Neural cell (in vitro differentiated cells): ENCODE data around the gene CLEC10A. TPM values are rescaled to one million over a fixed set of nuclear protein-coding genes. Genes with fewer than 3 reads are reported as not detected.

Experiments used
- H2AFZ ChIP-seq: fragments of 200-600, 300-800 bp; sonication (generic), shearing (Covaris generic); 2 replicates; pipeline ENCODE4 v1.6.0; 2014; ENCODE audit warnings: low read depth, mild to moderate bottlenecking, antibody characterized with exemption, low read length, moderate library complexity
- H3F3A ChIP-seq: fragments of 200-600 bp; shearing (Covaris generic); 2 replicates; pipeline ENCODE4 v1.6.1; 2016; ENCODE audit warnings: mild to moderate bottlenecking, moderate library complexity, mixed read lengths, antibody characterized with exemption, low read length; ENCODE audit not compliant: insufficient read depth, poor library complexity, severe bottlenecking
- H3K27ac ChIP-seq: fragments of 200-600, 300-800 bp; sonication (generic), shearing (Covaris generic); 2 replicates; pipeline ENCODE4 v1.5.1; 2014; ENCODE audit warnings: mild to moderate bottlenecking, low read length, moderate library complexity
- H3K27me3 ChIP-seq: fragments of 300-800, 200-600 bp; sonication (generic), shearing (Covaris generic); 2 replicates; pipeline ENCODE4 v1.6.0; 2014; ENCODE audit warnings: mild to moderate bottlenecking, low read depth, low read length, moderate library complexity; ENCODE audit not compliant: insufficient read depth
- H3K36me3 ChIP-seq: fragments of 300-800, 200-600 bp; sonication (generic), shearing (Covaris generic); 2 replicates; pipeline ENCODE4 v1.5.1; 2014; ENCODE audit warnings: mild to moderate bottlenecking, antibody characterized with exemption, low read length, moderate library complexity; ENCODE audit not compliant: insufficient read depth
- H3K4me2 ChIP-seq: fragments of 300-800, 200-600 bp; sonication (generic), shearing (Covaris generic); 2 replicates; pipeline ENCODE4 v1.6.0; 2014; ENCODE audit warnings: mild to moderate bottlenecking, low read length
- H3K4me3 ChIP-seq: fragments of 300-800, 200-600 bp; sonication (generic), shearing (Covaris generic); 2 replicates; pipeline ENCODE4 v1.5.1; 2014; ENCODE audit warnings: mild to moderate bottlenecking, low read length, moderate library complexity
- H3K79me2 ChIP-seq: fragments of 200-600 bp; shearing (Covaris generic); replicated peaks from 2 replicates; pipeline ENCODE4 v1.6.0; 2014; ENCODE audit warnings: mild to moderate bottlenecking, low read length, moderate library complexity; ENCODE audit not compliant: insufficient read depth
- H3K9ac ChIP-seq: fragments of 300-800, 200-600 bp; sonication (generic), shearing (Covaris generic); 2 replicates; pipeline ENCODE4 v1.6.1; 2016; ENCODE audit warnings: mild to moderate bottlenecking, low read length, mixed read lengths
- H3K9me2 ChIP-seq: fragments of 200-600 bp; shearing (Covaris generic); 2 replicates; pipeline ENCODE4 v1.6.1; 2016; ENCODE audit warnings: mild to moderate bottlenecking, low read length, mixed read lengths; ENCODE audit not compliant: insufficient read depth
- H3K9me3 ChIP-seq: fragments of 200-600, 300-800 bp; sonication (generic), shearing (Covaris generic); 2 replicates; pipeline ENCODE4 v1.6.1; 2016; ENCODE audit warnings: mild to moderate bottlenecking, mixed run types, low read length, moderate library complexity, mixed read lengths
- H4K20me1 ChIP-seq: fragments of 200-600 bp; shearing (Covaris generic); 2 replicates; pipeline ENCODE4 v1.6.1; 2016; ENCODE audit warnings: mild to moderate bottlenecking, mixed run types; ENCODE audit not compliant: insufficient read depth
- EP300 ChIP-seq: fragments of 450-650 bp; conservative IDR thresholded peaks from 2 replicates; pipeline ENCODE4 v1.6.1; 2014; ENCODE audit warnings: antibody characterized with exemption, mild to moderate bottlenecking, moderate library complexity; ENCODE audit not compliant: poor library complexity, severe bottlenecking
- EZH2 ChIP-seq: fragments of 200-600, 300-800 bp; shearing (Covaris generic), sonication (generic); IDR thresholded peaks from 2 replicates; pipeline ENCODE4 v1.6.1; 2014; ENCODE audit warnings: antibody characterized with exemption, low read length, borderline replicate concordance, mild to moderate bottlenecking; ENCODE audit not compliant: insufficient read depth, poor library complexity, severe bottlenecking
- MXI1 ChIP-seq: fragments of 450-650 bp; conservative IDR thresholded peaks from 2 replicates; pipeline ENCODE4 v1.6.1; 2014; ENCODE audit warnings: antibody characterized with exemption, mild to moderate bottlenecking; ENCODE audit not compliant: poor library complexity, severe bottlenecking
- POLR2AphosphoS5 ChIP-seq: IDR thresholded peaks from 2 replicates; pipeline ENCODE4 v1.6.1; 2012
- RAD21 ChIP-seq: fragments of 450-650 bp; conservative IDR thresholded peaks from 2 replicates; pipeline ENCODE4 v1.6.1; 2014; ENCODE audit warnings: antibody characterized with exemption, mild to moderate bottlenecking, moderate library complexity
- SMC3 ChIP-seq: fragments of 450-650 bp; conservative IDR thresholded peaks from 2 replicates; pipeline ENCODE4 v1.6.1; 2014; ENCODE audit warnings: antibody characterized with exemption, mild to moderate bottlenecking, moderate library complexity; ENCODE audit not compliant: poor library complexity
- TAF1 ChIP-seq: IDR thresholded peaks from 2 replicates; pipeline ENCODE4 v1.6.1; 2012; ENCODE audit warnings: low read depth
- polyA plus RNA-seq: library from polyadenylated mRNA; depleted of rRNA; stranded (reverse); fragments of >200 nt; gene quantifications from 2 replicates; pipeline ENCODE4 v1.2.3, GENCODE V29; 2014
- TF ChIP-seq, protein P1 (sequence below): fragments of 450-650 bp; IDR thresholded peaks from 2 replicates; pipeline ENCODE4 v1.5.1; 2014; ENCODE audit warnings: antibody characterized with exemption, mild to moderate bottlenecking, moderate library complexity; ENCODE audit not compliant: poor library complexity, severe bottlenecking
- TF ChIP-seq, protein P2 (sequence below): IDR thresholded peaks from 2 replicates; pipeline ENCODE4 v1.6.1; 2012; ENCODE audit warnings: borderline replicate concordance

Gene CLEC10A
- polyA plus RNA-seq, 1 donor from 2014 or later, result not detected

DNA sequence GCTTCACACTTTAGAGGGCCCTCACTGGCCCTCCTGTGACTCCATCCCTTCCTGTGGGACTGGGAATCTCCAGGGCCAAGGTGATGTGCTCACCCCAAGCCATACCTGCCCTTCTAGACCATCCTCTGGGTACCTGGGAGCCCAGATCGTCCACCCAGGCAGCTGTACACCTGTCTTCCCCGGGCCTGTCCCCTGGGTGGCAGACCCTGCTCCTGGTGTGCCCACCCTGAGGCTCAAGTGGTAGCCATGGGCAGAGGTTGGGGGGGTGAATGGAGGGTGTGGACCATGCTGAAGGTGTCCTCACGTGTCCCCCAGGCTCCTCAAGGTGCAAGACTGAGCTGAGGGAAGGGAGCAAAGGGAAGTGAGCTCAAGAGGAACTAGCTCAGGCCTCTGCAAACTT is 9.3 kb downstream of the CLEC10A start:
- H3K9me2 ChIP-seq, result no peaks in the 10 kb centered on the region
- no peak for TF ChIP-seq RAD21
- no peak for TF ChIP-seq MXI1
- TF ChIP-seq EP300, result no peak
- TF ChIP-seq, protein P1, sequence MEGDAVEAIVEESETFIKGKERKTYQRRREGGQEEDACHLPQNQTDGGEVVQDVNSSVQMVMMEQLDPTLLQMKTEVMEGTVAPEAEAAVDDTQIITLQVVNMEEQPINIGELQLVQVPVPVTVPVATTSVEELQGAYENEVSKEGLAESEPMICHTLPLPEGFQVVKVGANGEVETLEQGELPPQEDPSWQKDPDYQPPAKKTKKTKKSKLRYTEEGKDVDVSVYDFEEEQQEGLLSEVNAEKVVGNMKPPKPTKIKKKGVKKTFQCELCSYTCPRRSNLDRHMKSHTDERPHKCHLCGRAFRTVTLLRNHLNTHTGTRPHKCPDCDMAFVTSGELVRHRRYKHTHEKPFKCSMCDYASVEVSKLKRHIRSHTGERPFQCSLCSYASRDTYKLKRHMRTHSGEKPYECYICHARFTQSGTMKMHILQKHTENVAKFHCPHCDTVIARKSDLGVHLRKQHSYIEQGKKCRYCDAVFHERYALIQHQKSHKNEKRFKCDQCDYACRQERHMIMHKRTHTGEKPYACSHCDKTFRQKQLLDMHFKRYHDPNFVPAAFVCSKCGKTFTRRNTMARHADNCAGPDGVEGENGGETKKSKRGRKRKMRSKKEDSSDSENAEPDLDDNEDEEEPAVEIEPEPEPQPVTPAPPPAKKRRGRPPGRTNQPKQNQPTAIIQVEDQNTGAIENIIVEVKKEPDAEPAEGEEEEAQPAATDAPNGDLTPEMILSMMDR, result no peak
- TF ChIP-seq TAF1, result no peak
- no peak for TF ChIP-seq POLR2AphosphoS5
- TF ChIP-seq EZH2, result no peak
- no peak for TF ChIP-seq SMC3
- TF ChIP-seq, protein P2, sequence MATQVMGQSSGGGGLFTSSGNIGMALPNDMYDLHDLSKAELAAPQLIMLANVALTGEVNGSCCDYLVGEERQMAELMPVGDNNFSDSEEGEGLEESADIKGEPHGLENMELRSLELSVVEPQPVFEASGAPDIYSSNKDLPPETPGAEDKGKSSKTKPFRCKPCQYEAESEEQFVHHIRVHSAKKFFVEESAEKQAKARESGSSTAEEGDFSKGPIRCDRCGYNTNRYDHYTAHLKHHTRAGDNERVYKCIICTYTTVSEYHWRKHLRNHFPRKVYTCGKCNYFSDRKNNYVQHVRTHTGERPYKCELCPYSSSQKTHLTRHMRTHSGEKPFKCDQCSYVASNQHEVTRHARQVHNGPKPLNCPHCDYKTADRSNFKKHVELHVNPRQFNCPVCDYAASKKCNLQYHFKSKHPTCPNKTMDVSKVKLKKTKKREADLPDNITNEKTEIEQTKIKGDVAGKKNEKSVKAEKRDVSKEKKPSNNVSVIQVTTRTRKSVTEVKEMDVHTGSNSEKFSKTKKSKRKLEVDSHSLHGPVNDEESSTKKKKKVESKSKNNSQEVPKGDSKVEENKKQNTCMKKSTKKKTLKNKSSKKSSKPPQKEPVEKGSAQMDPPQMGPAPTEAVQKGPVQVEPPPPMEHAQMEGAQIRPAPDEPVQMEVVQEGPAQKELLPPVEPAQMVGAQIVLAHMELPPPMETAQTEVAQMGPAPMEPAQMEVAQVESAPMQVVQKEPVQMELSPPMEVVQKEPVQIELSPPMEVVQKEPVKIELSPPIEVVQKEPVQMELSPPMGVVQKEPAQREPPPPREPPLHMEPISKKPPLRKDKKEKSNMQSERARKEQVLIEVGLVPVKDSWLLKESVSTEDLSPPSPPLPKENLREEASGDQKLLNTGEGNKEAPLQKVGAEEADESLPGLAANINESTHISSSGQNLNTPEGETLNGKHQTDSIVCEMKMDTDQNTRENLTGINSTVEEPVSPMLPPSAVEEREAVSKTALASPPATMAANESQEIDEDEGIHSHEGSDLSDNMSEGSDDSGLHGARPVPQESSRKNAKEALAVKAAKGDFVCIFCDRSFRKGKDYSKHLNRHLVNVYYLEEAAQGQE, result no peak
- no peak overlapping the region for H3K4me2 ChIP-seq

DNA sequence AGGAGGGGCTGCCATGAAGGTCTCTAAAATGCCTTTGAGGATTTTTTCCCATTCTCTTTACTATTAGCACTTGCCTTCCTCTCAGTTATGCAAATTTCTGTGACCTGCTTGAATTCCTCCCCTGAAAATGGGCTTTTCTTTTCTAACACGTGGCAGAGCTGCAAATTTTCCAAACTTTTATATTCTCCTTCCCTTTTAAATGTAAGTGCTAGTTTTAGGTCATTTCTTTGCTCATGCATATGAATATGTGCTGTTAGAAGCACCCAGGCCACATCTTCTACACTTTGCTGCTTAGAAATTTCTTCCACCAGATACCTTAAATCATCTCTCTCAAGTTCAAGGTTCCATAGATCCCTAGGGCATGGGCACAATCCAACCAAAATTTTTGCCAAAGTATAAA is 11.8 kb downstream of the CLEC10A start:
- Histone ChIP-seq H4K20me1 (no peaks in the 10 kb centered on the region), H3K27ac (no peak overlapping the region), H3K27me3 (no peaks in the 10 kb centered on the region), H3K9me3 (no peaks in the 10 kb centered on the region), H3K9me2 (no peaks in the 10 kb centered on the region), H3F3A (no peaks in the 10 kb centered on the region), H2AFZ (no peak overlapping the region), H3K79me2 (no peaks in the 10 kb centered on the region), H3K9ac (no peak overlapping the region), H3K4me3 (no peak overlapping the region), H3K36me3 (no peaks in the 10 kb centered on the region), H3K4me2 (no peak overlapping the region)
- TF ChIP-seq EZH2 (no peak), RAD21 (no peak), POLR2AphosphoS5 (no peak), SMC3 (no peak), MXI1 (no peak), EP300 (no peak), TAF1 (no peak)
- TF ChIP-seq, protein P1, result no peak
- TF ChIP-seq, protein P2, result no peak

More for the DNA sequence above, 9.3 kb downstream of the CLEC10A start:
- no peaks in the 10 kb centered on the region for H3K36me3 ChIP-seq
- H3K9me3 ChIP-seq, result no peaks in the 10 kb centered on the region
- H3K27me3 ChIP-seq, result no peaks in the 10 kb centered on the region
- H3K79me2 ChIP-seq, result no peaks in the 10 kb centered on the region
- no peaks in the 10 kb centered on the region for H4K20me1 ChIP-seq
- no peaks in the 10 kb centered on the region for H3F3A ChIP-seq
- no peak overlapping the region for H3K4me3 ChIP-seq
- H3K9ac ChIP-seq, result no peak overlapping the region
- no peak overlapping the region for H3K27ac ChIP-seq
- no peak overlapping the region for H2AFZ ChIP-seq
